Prostate gland (tissue), 2 donors: Measurements from ENCODE around the gene POLD4. TPM values are rescaled to one million over a fixed set of nuclear protein-coding genes. Genes with fewer than 3 reads are reported as not detected.
A peak's percentile ranks its signal among the peaks of the same experiment; 100 is the strongest.

Experiments
- DNase-seq: peaks from one replicate; pipeline ENCODE4 v3.0.0-alpha.2; 2019; ENCODE audit warnings: low spot score
- H3K27ac ChIP-seq, 2 donors: fragments of 200-600 bp; sonication (generic); 2 replicates each; pipeline ENCODE4 v1.5.1; 2017 to 2019
- H3K27me3 ChIP-seq: fragments of 200-600 bp; sonication (generic); replicated peaks from 2 replicates; pipeline ENCODE4 v1.5.1; 2019; ENCODE audit not compliant: insufficient read depth
- H3K36me3 ChIP-seq, 2 donors: fragments of 200-600 bp; sonication (generic); 1 replicate in 1 of 2; 2 replicates in 1 of 2; pipeline versions ENCODE4 v1.5.1 to v1.8.1; 2017 to 2019
- H3K4me1 ChIP-seq: fragments of 200-600 bp; sonication (generic); replicated peaks from 2 replicates; pipeline ENCODE4 v1.5.1; 2019
- H3K4me3 ChIP-seq, 2 donors: fragments of 200-600 bp; sonication (generic); 2 replicates each; pipeline ENCODE4 v1.5.1; 2017 to 2019
- H3K9me3 ChIP-seq: fragments of 200-600 bp; sonication (generic); 2 replicates; pipeline ENCODE4 v1.5.1; 2017
- POLR2A ChIP-seq: fragments of 450-650 bp; IDR thresholded peaks from one replicate; pipeline ENCODE4 v1.6.1; 2016; ENCODE audit warnings: antibody characterized with exemption, mild to moderate bottlenecking
- POLR2AphosphoS5 ChIP-seq: sonication (generic); formaldehyde crosslinking; IDR thresholded peaks from one replicate; pipeline ENCODE4 v1.6.1; 2017; ENCODE audit warnings: antibody characterized with exemption
- WGBS: methylation state at CpG from one replicate; pipeline ENCODE4 v1.1.5; 2018; 5-methylcytosine and 5-hydroxymethylcytosine counted together
- intact Hi-C: fragments of 100-400 bp; cut with DNase I; formaldehyde crosslinking; loops from one replicate; pipeline ENCODE4 v1.14.2; 2022
- total RNA-seq, 2 donors: library from RNA; depleted of rRNA; stranded (reverse); fragments of >200 nt; gene quantifications; one replicate each; pipeline ENCODE4 v1.1.0, GENCODE V29; 2016
- TF ChIP-seq, protein P1 (sequence below), 4 experiments: fragments of 200-600 bp in 2 of 4; fragments of 450-650 bp in 2 of 4; sonication (generic) in 2 of 4; IDR thresholded peaks; 1 replicate in 3 of 4; 2 replicates in 1 of 4; pipeline ENCODE4 v1.5.1; 2016 to 2019; ENCODE audit warnings: antibody characterized with exemption in 4 of 4, mild to moderate bottlenecking in 2 of 4, moderate library complexity in 2 of 4

POLD4 gene
- total RNA-seq, 2 donors from 2014 or later = 95.1 to 145 TPM

DNA sequence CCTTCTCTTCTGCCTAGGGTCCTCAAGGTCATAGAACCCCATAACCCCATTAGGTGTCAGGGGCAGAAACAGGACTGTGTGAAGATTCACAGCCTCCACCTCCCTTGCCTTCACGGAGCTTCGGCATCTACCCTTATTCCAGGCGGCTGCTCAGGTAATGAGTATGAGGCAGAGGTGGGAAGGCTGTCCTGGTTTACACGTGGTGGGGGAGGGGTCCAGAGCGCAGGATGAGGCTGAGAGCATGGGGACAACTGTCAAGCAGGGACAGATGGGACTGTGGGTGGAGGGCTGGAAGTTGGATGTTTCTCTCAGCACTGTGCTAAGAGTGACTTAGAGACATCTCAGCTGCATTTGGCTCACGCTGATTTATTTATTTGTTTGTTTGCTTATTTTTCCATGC lies 34.2 kb upstream of the POLD4 start:
- no peaks in the 10 kb centered on the region for H3K9me3 ChIP-seq
- peaks cover 6% of the 10 kb centered on the region for H3K4me1 ChIP-seq
- no peak overlapping the region for H3K27ac ChIP-seq
- intact Hi-C loops = no loop called here
- DNase-seq = no peak
- 67% methylated on average over 6 of the region's 6 CpGs for WGBS
- no peaks in the 10 kb centered on the region for H3K36me3 ChIP-seq
- H3K4me3 ChIP-seq = no peak overlapping the region
- TF ChIP-seq POLR2A (no peak), POLR2AphosphoS5 (no peak)
- TF ChIP-seq, protein P1, sequence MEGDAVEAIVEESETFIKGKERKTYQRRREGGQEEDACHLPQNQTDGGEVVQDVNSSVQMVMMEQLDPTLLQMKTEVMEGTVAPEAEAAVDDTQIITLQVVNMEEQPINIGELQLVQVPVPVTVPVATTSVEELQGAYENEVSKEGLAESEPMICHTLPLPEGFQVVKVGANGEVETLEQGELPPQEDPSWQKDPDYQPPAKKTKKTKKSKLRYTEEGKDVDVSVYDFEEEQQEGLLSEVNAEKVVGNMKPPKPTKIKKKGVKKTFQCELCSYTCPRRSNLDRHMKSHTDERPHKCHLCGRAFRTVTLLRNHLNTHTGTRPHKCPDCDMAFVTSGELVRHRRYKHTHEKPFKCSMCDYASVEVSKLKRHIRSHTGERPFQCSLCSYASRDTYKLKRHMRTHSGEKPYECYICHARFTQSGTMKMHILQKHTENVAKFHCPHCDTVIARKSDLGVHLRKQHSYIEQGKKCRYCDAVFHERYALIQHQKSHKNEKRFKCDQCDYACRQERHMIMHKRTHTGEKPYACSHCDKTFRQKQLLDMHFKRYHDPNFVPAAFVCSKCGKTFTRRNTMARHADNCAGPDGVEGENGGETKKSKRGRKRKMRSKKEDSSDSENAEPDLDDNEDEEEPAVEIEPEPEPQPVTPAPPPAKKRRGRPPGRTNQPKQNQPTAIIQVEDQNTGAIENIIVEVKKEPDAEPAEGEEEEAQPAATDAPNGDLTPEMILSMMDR (IDR thresholded peaks at IDR 0.05) = no peak
- no peaks in the 10 kb centered on the region for H3K27me3 ChIP-seq

DNA sequence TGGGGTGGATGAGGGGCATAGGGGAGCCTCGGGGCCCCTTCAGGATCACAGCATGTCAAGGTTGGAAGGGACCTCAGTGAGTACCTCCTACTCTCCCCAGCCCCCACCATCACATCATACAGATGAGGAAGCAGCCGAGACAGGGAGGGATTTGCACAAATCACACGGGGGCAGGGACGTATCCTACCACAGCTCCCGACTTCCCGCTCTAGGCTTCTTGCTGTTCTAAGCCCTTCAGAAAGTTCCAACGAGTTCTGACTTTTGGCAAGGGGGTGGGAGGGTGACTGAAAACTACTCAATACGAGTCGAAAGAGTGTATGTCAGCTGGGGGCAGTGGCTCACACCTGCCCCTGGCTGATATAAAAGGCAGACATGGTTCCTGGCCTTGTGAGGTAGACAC lies 33.7 kb upstream of the POLD4 start:
- Histone ChIP-seq H3K9me3 (no peaks in the 10 kb centered on the region), H3K27me3 (no peaks in the 10 kb centered on the region), H3K4me1 (peaks cover 3% of the 10 kb centered on the region), H3K4me3 (no peak overlapping the region), H3K36me3 (no peaks in the 10 kb centered on the region), H3K27ac (no peak overlapping the region)
- no peak for DNase-seq
- intact Hi-C loops = no loop called here
- 49% methylated on average over 9 of the region's 9 CpGs for WGBS
- TF ChIP-seq POLR2AphosphoS5 (no peak), POLR2A (no peak)
- TF ChIP-seq, protein P1 (IDR thresholded peaks at IDR 0.05) = no peak

DNA sequence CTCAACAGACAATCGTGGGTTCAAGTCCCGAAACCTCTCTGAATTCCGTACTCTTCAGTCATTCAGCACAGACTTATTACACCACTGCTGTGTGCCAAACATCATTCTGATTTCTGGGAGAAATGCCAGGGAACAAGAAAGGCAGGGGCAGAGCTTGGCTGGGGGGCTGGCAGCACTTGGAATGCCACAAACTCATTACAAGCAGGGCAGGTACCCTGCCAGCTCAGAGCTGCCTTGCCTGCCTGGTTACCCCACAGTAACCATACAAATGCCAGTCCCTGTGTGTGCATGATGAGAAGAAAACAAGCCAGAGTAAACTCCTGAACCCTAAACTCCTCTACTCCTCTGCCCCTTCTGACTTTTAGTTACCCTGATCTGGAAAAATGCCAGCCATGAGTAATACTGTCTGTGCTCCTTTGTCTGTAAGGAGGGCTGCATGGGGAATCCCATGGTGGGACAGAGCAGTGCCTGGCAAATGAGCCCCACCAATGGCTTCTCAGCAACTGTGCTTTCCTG lies 31.6 kb upstream of the POLD4 start:
- no peak for DNase-seq
- Histone ChIP-seq H3K4me3 (no peak overlapping the region), H3K27me3 (no peaks in the 10 kb centered on the region), H3K9me3 (no peaks in the 10 kb centered on the region), H3K27ac (no peak overlapping the region), H3K36me3 (no peaks in the 10 kb centered on the region), H3K4me1 (peaks cover 3% of the 10 kb centered on the region)
- WGBS = 34% methylated on average over 3 of the region's 3 CpGs
- intact Hi-C loops = loop anchor here (5.0 kb wide), 1 partner anchor 123 kb away; no protein-coding TSS in a partner anchor
- TF ChIP-seq POLR2A (no peak), POLR2AphosphoS5 (peak; percentile 29)
- TF ChIP-seq, protein P1 (IDR thresholded peaks at IDR 0.05) = no peak

DNA sequence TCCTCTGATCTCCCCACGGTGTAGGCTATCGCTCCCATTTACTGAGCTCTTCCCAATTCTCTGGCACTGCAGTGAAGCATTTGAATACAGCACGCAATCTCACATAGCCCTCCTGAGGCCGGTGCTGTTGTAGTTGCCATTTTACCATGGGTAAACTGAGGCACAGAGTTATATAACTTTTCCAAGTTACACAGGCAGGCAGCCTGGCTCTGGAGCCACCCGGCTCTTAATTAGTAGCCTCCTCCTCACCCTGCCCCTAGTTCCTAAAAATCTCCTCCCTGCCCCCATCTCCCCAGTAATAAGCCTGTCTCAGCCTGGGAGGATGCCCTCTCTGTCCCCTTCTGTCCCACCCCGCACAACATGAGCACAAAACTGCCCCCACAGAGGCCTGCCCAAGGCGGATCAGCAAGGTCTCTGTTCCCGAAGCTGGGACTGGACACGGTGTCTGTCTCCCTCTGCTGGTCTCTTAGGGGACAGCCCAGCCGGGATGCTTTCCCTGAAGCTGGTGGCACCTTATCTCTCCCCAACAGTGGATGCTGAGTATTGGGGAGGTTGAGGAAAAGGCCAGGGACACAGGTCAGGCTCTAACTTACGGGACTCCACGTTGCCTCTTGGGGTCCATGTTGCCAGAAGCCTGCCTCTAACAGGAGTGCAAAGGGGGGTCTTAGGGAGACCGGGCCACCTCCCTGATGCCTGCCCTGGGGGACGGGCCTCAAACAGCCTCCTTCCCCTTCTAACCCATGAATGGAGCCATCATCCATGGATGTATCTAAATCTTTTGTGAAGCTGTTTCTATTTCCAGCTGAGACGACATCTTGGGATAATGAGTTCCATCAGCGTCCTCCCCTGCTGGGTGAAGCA lies 29.2 kb upstream of the POLD4 start:
- H3K4me3 ChIP-seq = no peak overlapping the region
- TF ChIP-seq, protein P1 (IDR thresholded peaks at IDR 0.05) = peak; percentile 83 to 99 (median 94)
- TF ChIP-seq POLR2A (no peak), POLR2AphosphoS5 (peak; percentile 70)
- no peak overlapping the region for H3K27ac ChIP-seq
- H3K4me1 ChIP-seq = peaks cover 3% of the 10 kb centered on the region
- intact Hi-C loops = loop anchor here (1.0 to 5.0 kb wide), 2 partner anchors 26 to 120 kb away; no protein-coding TSS in a partner anchor
- no peaks in the 10 kb centered on the region for H3K9me3 ChIP-seq
- no peaks in the 10 kb centered on the region for H3K27me3 ChIP-seq
- peak; percentile 79 for DNase-seq
- WGBS = 41% methylated on average over 16 of the region's 16 CpGs
- H3K36me3 ChIP-seq = no peaks in the 10 kb centered on the region
